ENCODE measurements around the gene TMEM150A.

TMEM150A gene

DNA sequence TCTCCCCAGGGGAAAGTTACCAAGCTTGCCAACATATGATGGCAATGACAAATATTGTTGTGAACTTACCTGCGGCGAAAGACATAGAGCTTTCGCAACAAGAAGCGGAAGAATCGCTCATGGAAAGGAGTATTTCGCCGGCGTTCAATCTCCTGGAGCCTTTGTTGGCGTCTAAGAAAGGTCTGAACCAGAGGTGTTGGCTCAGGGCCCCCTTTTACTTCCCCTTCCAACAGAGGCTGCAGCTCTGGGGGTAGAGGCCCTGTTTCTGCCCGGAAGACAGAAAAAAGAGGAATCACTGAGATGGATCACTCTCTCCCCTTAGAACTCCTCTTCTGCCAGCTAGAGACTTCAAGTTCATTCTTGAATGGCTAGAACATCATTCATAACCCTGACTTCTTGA is 52.0 kb downstream of the TMEM150A start:
- no peaks in the 10 kb centered on the region for H3K27me3 ChIP-seq (ENCODE audit: insufficient read depth, low read length, poor library complexity, severe bottlenecking)
- peaks cover 26% of the 10 kb centered on the region for H3F3A ChIP-seq (ENCODE audit: low read depth)
- H3K9me3 ChIP-seq (ENCODE audit: insufficient read depth, low read depth, low read length), result no peaks in the 10 kb centered on the region
- TF ChIP-seq, protein P1, sequence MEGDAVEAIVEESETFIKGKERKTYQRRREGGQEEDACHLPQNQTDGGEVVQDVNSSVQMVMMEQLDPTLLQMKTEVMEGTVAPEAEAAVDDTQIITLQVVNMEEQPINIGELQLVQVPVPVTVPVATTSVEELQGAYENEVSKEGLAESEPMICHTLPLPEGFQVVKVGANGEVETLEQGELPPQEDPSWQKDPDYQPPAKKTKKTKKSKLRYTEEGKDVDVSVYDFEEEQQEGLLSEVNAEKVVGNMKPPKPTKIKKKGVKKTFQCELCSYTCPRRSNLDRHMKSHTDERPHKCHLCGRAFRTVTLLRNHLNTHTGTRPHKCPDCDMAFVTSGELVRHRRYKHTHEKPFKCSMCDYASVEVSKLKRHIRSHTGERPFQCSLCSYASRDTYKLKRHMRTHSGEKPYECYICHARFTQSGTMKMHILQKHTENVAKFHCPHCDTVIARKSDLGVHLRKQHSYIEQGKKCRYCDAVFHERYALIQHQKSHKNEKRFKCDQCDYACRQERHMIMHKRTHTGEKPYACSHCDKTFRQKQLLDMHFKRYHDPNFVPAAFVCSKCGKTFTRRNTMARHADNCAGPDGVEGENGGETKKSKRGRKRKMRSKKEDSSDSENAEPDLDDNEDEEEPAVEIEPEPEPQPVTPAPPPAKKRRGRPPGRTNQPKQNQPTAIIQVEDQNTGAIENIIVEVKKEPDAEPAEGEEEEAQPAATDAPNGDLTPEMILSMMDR (conservative IDR thresholded peaks at IDR 0.05; ENCODE audit: low read length), result no peak
- TF ChIP-seq EZH2phosphoT487 (IDR thresholded peaks at IDR 0.05; ENCODE audit: borderline replicate concordance), result no peak
- H3K9ac ChIP-seq (ENCODE audit: low read depth, low read length, poor library complexity, severe bottlenecking), result no peak overlapping the region
- H4K20me1 ChIP-seq (ENCODE audit: insufficient read depth, low read length, poor library complexity, severe bottlenecking), result peaks cover 13% of the 10 kb centered on the region
- H2AFZ ChIP-seq (ENCODE audit: low read length), result no peak overlapping the region
- H3K36me3 ChIP-seq (ENCODE audit: insufficient read depth, low read length), result peaks cover 66% of the 10 kb centered on the region
- no peak overlapping the region for H3K4me2 ChIP-seq (ENCODE audit: low read depth, low read length, poor library complexity, severe bottlenecking)
- no peaks in the 10 kb centered on the region for H3K4me1 ChIP-seq (ENCODE audit: insufficient read depth, low read length, poor library complexity, severe bottlenecking)
- no peaks in the 10 kb centered on the region; the same call in 1 of the 2 replicates for H3K79me2 ChIP-seq (ENCODE audit: insufficient read depth, low read length)
- no peaks in the 10 kb centered on the region for H3K9me2 ChIP-seq (replicated peaks; ENCODE audit: low read depth, low read length)
- H3K4me3 ChIP-seq (ENCODE audit: low read length, poor library complexity, severe bottlenecking), result no peak overlapping the region

DNA sequence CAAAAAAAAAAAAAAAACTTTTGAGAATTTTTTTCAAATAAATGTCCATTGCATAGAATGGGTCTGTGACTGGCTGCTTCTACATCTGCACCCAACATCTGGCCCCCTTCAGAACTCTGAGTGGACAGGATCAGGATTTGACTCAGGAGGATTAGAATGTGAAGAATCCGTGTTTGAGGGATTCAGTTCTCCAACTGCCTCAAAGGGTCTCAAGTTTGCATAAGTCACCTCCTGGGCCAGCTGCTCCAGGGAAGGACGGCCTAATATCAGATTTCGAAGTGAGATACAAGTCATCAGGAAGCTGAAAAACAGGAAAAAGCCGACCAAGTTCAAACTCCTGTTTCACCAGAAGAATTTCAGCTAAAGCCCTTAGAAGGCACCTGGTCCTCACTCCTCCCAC is 52.7 kb downstream of the TMEM150A start:
- peaks cover 67% of the 10 kb centered on the region for H3K36me3 ChIP-seq (ENCODE audit: insufficient read depth, low read length)
- no peak overlapping the region for H3K4me2 ChIP-seq (ENCODE audit: low read depth, low read length, poor library complexity, severe bottlenecking)
- no peak overlapping the region for H3K9ac ChIP-seq (ENCODE audit: low read depth, low read length, poor library complexity, severe bottlenecking)

DNA sequence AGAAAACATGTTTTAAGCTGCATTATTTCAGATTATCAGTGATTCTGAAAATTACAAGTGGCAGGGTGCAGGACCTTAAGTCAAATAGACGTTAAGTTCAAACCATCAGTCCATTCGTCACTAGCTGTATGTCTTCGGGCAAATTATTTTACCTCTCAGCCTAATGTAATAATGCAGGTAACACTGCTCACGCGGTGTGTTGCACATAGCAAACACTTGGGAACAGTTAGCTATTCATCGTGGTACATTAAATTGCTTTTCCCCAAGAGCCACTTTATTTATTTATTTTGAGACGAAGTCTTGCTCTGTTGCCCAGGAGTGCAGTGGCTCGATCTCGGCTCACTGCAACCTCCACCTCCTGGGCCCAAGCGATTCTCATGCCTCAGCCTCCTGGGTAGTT is 53.4 kb downstream of the TMEM150A start:
- Histone ChIP-seq H3F3A (ENCODE audit: low read depth) (peaks cover 32% of the 10 kb centered on the region), H4K20me1 (ENCODE audit: insufficient read depth, low read length, poor library complexity, severe bottlenecking) (peaks cover 27% of the 10 kb centered on the region), H3K4me1 (ENCODE audit: insufficient read depth, low read length, poor library complexity, severe bottlenecking) (peaks cover 4% of the 10 kb centered on the region), H3K79me2 (ENCODE audit: insufficient read depth, low read length) (peaks cover 8% of the 10 kb centered on the region; the same call in 1 of the 2 replicates), H3K36me3 (ENCODE audit: insufficient read depth, low read length) (peaks cover 67% of the 10 kb centered on the region), H2AFZ (ENCODE audit: low read length) (no peak overlapping the region), H3K4me3 (ENCODE audit: low read length, poor library complexity, severe bottlenecking) (no peak overlapping the region), H3K9ac (ENCODE audit: low read depth, low read length, poor library complexity, severe bottlenecking) (no peak overlapping the region), H3K27me3 (ENCODE audit: insufficient read depth, low read length, poor library complexity, severe bottlenecking) (no peaks in the 10 kb centered on the region), H3K9me2 (replicated peaks; ENCODE audit: low read depth, low read length) (no peaks in the 10 kb centered on the region), H3K4me2 (ENCODE audit: low read depth, low read length, poor library complexity, severe bottlenecking) (no peak overlapping the region), H3K9me3 (ENCODE audit: insufficient read depth, low read depth, low read length) (no peaks in the 10 kb centered on the region)
- no peak for TF ChIP-seq EZH2phosphoT487 (IDR thresholded peaks at IDR 0.05; ENCODE audit: borderline replicate concordance)
- TF ChIP-seq, protein P1 (conservative IDR thresholded peaks at IDR 0.05; ENCODE audit: low read length), result no peak

More for the DNA sequence above, 52.7 kb downstream of the TMEM150A start:
- TF ChIP-seq EZH2phosphoT487 (IDR thresholded peaks at IDR 0.05; ENCODE audit: borderline replicate concordance), result no peak
- TF ChIP-seq, protein P1 (conservative IDR thresholded peaks at IDR 0.05; ENCODE audit: low read length), result no peak
- Histone ChIP-seq H3K79me2 (ENCODE audit: insufficient read depth, low read length) (peaks cover under 1% of the 10 kb centered on the region; the same call in 1 of the 2 replicates), H2AFZ (ENCODE audit: low read length) (no peak overlapping the region), H3K9me2 (replicated peaks; ENCODE audit: low read depth, low read length) (no peaks in the 10 kb centered on the region), H4K20me1 (ENCODE audit: insufficient read depth, low read length, poor library complexity, severe bottlenecking) (peaks cover 20% of the 10 kb centered on the region), H3K4me1 (ENCODE audit: insufficient read depth, low read length, poor library complexity, severe bottlenecking) (no peaks in the 10 kb centered on the region), H3K4me3 (ENCODE audit: low read length, poor library complexity, severe bottlenecking) (no peak overlapping the region), H3F3A (ENCODE audit: low read depth) (peaks cover 32% of the 10 kb centered on the region), H3K27me3 (ENCODE audit: insufficient read depth, low read length, poor library complexity, severe bottlenecking) (no peaks in the 10 kb centered on the region), H3K9me3 (ENCODE audit: insufficient read depth, low read depth, low read length) (no peaks in the 10 kb centered on the region)

Measured in Loucy (cell line).